MM.1S (cell line): ENCODE measurements around the gene FARS2.

Source experiments
- DNase-seq: peaks from one replicate; pipeline ENCODE4 v3.0.0-alpha.2; 2015
- H2AFZ ChIP-seq: fragments of 300-600 bp; sonication (generic); 2 replicates; pipeline ENCODE4 v1.6.0; 2016; ENCODE audit warnings: antibody characterized with exemption, low read length
- H3F3A ChIP-seq: fragments of 300-600 bp; sonication (generic); 2 replicates; pipeline ENCODE4 v1.6.1; 2016; ENCODE audit warnings: mild to moderate bottlenecking, antibody characterized with exemption, low read length, moderate library complexity, mixed read lengths; ENCODE audit not compliant: insufficient read depth
- H3K27ac ChIP-seq: fragments of 300-600 bp; sonication (generic); 2 replicates; pipeline ENCODE4 v1.5.1; 2016; ENCODE audit warnings: mild to moderate bottlenecking, low read length
- H3K27me3 ChIP-seq: fragments of 300-600 bp; sonication (generic); replicated peaks from 2 replicates; pipeline ENCODE4 v1.6.0; 2016; ENCODE audit warnings: low read length; ENCODE audit not compliant: insufficient read depth
- H3K36me3 ChIP-seq: fragments of 300-600 bp; sonication (generic); replicated peaks from 2 replicates; pipeline ENCODE4 v1.6.1; 2016; ENCODE audit warnings: mild to moderate bottlenecking, low read length, mixed read lengths; ENCODE audit not compliant: insufficient read depth
- H3K4me1 ChIP-seq: fragments of 300-600 bp; sonication (generic); 2 replicates; pipeline ENCODE4 v1.6.1; 2016; ENCODE audit warnings: low read length, mixed read lengths
- H3K4me2 ChIP-seq: fragments of 300-600 bp; sonication (generic); 2 replicates; pipeline ENCODE4 v1.6.0; 2016; ENCODE audit warnings: low read depth, low read length
- H3K4me3 ChIP-seq: fragments of 300-600 bp; sonication (generic); 2 replicates; pipeline ENCODE4 v1.5.1; 2016; ENCODE audit warnings: low read length, mixed read lengths
- H3K79me2 ChIP-seq: fragments of 300-600 bp; sonication (generic); 2 replicates; pipeline ENCODE4 v1.6.1; 2016; ENCODE audit warnings: mixed run types, low read length, mixed read lengths
- H3K9ac ChIP-seq: fragments of 300-600 bp; sonication (generic); 2 replicates; pipeline ENCODE4 v1.6.1; 2016; ENCODE audit warnings: low read length, mixed read lengths
- H3K9me2 ChIP-seq: fragments of 300-600 bp; sonication (generic); replicated peaks from 2 replicates; pipeline ENCODE4 v1.6.1; 2016; ENCODE audit warnings: mild to moderate bottlenecking, low read length, mixed read lengths; ENCODE audit not compliant: insufficient read depth
- H3K9me3 ChIP-seq: fragments of 300-600 bp; sonication (generic); replicated peaks from 2 replicates; pipeline ENCODE4 v1.6.1; 2016; ENCODE audit warnings: mild to moderate bottlenecking, low read length, mixed read lengths; ENCODE audit not compliant: insufficient read depth
- H4K20me1 ChIP-seq: fragments of 300-600 bp; sonication (generic); 2 replicates; pipeline ENCODE4 v1.6.1; 2016; ENCODE audit warnings: mild to moderate bottlenecking, low read length, moderate library complexity, mixed read lengths; ENCODE audit not compliant: insufficient read depth
- CTCF ChIP-seq: fragments of 300-600 bp; sonication (generic); IDR thresholded peaks from 2 replicates; pipeline ENCODE4 v1.5.1; 2016; ENCODE audit warnings: antibody characterized with exemption, low read length, mixed read lengths
- EZH2 ChIP-seq: fragments of 300-600 bp; sonication (generic); optimal IDR thresholded peaks from 2 replicates; pipeline ENCODE3; 2017; ENCODE audit warnings: low read depth, mild to moderate bottlenecking, antibody characterized with exemption, low read length, mixed read lengths
- EZH2phosphoT487 ChIP-seq: fragments of 300-600 bp; sonication (generic); IDR thresholded peaks from 2 replicates; pipeline ENCODE4 v1.6.1; 2018; ENCODE audit warnings: antibody characterized with exemption, low read length

FARS2 gene

GRCh38 chr6:5746053-5746758 is 484.9 kb downstream of the FARS2 start:
- H3K4me2 ChIP-seq = no peak overlapping the region
- H3K9me2 ChIP-seq = no peaks in the 10 kb centered on the region
- DNase-seq = no peak
- H3K9me3 ChIP-seq = no peaks in the 10 kb centered on the region
- H4K20me1 ChIP-seq = no peaks in the 10 kb centered on the region
- H3K27ac ChIP-seq = no peak overlapping the region
- H3K27me3 ChIP-seq = no peaks in the 10 kb centered on the region
- no peaks in the 10 kb centered on the region for H3F3A ChIP-seq
- no peak overlapping the region for H2AFZ ChIP-seq
- no peaks in the 10 kb centered on the region for H3K4me1 ChIP-seq
- H3K9ac ChIP-seq = no peak overlapping the region
- no peaks in the 10 kb centered on the region for H3K79me2 ChIP-seq
- no peak overlapping the region for H3K4me3 ChIP-seq
- TF ChIP-seq EZH2 (no peak), CTCF (peak; percentile 4; the same call in 1 of the 2 replicates)
- no peaks in the 10 kb centered on the region for H3K36me3 ChIP-seq

- H3K27me3 ChIP-seq = no peaks in the 10 kb centered on the region
- H3K79me2 ChIP-seq = no peaks in the 10 kb centered on the region
- no peak overlapping the region for H3K4me3 ChIP-seq
- no peak overlapping the region for H2AFZ ChIP-seq
- H3K4me1 ChIP-seq = no peaks in the 10 kb centered on the region
- H3K9ac ChIP-seq = no peak overlapping the region
- no peaks in the 10 kb centered on the region for H4K20me1 ChIP-seq
- H3K9me3 ChIP-seq = no peaks in the 10 kb centered on the region
- no peak for DNase-seq
- no peaks in the 10 kb centered on the region for H3K9me2 ChIP-seq
- H3K27ac ChIP-seq = no peak overlapping the region
- TF ChIP-seq EZH2 (no peak), EZH2phosphoT487 (no peak), CTCF (no peak)
- no peak overlapping the region for H3K4me2 ChIP-seq
- no peaks in the 10 kb centered on the region for H3K36me3 ChIP-seq
- no peaks in the 10 kb centered on the region for H3F3A ChIP-seq
Observed at GRCh38 chr6:5746759-5747130, 485.4 kb downstream of the FARS2 start.

- H3K4me2 ChIP-seq = no peak overlapping the region
Observed at GRCh38 chr6:5747379-5747778, 486.1 kb downstream of the FARS2 start.

More at GRCh38 chr6:5747379-5747778, 486.1 kb downstream of the FARS2 start:
- no peaks in the 10 kb centered on the region for H4K20me1 ChIP-seq
- no peaks in the 10 kb centered on the region for H3K27me3 ChIP-seq
- no peak overlapping the region for H3K9ac ChIP-seq
- H3K79me2 ChIP-seq = no peaks in the 10 kb centered on the region
- no peak for TF ChIP-seq EZH2
- TF ChIP-seq EZH2phosphoT487 = no peak
- no peak for TF ChIP-seq CTCF
- H3K36me3 ChIP-seq = no peaks in the 10 kb centered on the region
- H3K9me2 ChIP-seq = no peaks in the 10 kb centered on the region
- H3K27ac ChIP-seq = no peak overlapping the region
- H3K4me3 ChIP-seq = no peak overlapping the region
- no peaks in the 10 kb centered on the region for H3K9me3 ChIP-seq
- no peak overlapping the region for H2AFZ ChIP-seq
- DNase-seq = no peak
- no peaks in the 10 kb centered on the region for H3K4me1 ChIP-seq
- no peaks in the 10 kb centered on the region for H3F3A ChIP-seq
